Measurements from ENCODE around the gene C16orf87. TPM values are rescaled to one million over a fixed set of nuclear protein-coding genes. Genes with fewer than 3 reads are reported as not detected.

C16orf87 gene
- total RNA-seq, 1 donor from 2014 or later: 15.2 TPM

DNA sequence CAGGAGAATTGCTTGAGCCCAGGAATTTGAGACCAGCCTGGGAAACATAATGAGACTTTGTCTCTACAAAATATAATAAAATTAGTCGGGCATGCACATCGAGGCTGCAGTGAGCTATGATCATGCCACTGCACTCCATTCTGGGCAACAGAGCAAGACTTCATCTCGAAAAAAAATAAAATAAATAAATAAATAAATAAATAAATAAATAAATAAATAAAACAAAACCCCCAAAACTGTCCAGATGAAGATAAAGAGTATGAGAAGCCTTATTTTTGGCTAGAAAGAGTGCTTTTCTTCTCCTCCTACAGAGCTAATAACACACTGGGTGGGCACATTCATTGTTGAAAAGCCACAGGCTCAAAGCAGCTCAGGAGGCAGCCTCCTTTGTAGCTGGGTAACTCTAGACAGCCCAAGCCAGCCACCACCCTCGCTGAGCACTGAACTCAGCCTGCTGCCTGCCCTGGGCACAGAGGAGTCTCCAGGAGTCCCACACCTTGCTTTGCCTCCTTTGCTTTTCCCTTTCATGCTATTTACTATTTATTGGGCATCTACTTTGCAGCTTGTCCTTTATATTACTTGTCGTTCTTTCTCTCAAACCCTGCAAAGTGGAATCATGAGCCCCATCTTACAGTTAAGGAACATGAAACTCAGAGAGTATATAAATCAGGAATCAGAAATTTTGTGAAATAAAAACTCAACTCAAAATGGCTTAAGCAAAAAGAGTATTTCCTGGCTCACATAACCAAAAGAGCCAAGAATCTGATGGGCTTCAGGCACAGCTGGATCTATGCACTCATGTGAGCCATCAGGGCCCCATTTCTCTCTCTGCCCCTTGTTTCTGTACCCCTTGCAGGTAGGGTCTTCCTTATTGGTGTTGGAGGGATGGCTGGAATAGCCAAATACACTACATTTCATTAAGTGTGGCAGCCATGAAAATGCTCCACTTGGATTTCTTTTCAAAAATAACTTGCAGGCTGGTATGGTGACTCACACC is 18.1 kb upstream of the C16orf87 start:
- intact Hi-C loops (cut with micrococcal nuclease): no loop called here
- ATAC-seq (no peak), DNase-seq (no peak)

DNA sequence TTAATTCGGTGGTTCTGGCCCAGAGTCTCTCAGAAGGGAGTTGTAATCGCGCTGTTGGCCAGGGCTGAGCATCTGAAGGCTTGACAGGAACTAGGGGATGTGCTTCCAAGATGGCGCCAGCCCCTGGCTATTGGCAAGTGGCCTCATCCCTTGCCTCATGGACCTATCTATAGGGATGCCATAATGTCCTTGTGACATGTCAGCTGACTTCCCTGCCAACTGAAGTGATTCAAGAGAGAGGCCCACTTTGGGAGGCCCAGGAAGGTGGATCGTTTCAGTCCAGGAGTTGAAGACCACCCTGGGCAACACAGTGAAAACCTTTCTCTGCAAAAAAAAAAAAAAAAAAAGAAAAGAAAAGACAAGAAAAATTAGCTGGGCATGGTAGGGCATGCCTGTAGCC is 15.0 kb upstream of the C16orf87 start:
- DNase-seq (no peak), ATAC-seq (no peak)
- intact Hi-C loops (cut with micrococcal nuclease): no loop called here

DNA sequence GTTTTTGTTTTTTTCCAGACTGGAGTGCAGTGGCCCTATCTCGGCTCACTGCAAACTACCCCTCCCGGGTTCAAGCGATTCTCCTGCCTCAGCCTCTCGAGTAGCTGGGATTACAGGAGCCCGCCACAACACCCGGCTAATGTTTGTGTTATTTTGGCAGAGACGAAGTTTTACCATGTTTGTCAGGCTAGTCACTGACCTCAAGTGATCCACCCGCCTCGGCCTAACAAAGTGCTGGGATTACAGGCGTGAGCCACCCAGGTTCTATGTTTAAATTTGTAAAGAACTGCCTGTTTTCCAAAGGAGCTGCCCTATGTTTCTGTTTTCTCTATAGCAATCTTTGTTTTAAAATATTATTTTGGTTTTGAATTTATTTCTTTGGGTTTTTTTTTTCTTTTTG is 13.8 kb upstream of the C16orf87 start:
- DNase-seq (no peak), ATAC-seq (no peak)
- intact Hi-C loops (cut with micrococcal nuclease): no loop called here

DNA sequence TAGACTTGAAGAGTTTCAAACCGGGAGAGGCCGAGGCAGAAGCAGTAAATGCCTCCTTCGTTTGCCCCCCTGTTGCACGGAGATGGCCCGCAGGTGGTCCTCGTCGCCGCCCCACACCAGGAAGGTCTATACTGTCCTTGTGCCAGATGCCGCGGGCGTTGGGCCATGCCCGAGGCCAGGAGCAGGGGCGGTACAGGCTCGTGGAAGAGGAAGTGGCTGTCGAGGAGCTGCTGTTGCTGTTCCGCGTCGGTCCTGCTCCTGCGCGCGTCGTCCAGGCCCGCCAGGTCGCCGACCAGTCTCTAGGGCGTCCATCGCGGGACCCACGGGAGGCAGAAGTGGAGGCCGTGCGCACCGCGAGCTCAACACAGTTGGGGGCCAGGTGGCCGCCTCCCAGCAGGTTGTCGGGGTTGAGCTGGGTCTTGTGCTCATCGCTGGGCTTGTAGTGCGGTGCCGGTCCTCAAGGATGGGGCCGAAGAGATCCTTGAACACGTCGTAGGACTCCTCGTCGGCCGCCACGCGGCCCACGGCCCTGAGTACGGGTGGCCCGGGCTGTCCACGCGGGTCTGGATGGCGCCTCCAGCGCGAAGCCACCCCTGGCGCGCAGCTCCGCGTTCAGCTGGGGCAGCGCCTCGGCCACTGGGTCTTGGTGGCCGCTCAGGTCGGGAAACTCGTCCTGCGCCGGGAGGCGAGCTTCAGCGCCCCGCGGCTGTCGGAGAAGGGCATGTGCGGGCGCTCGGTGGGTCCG is 13.1 kb upstream of the C16orf87 start:
- ATAC-seq (peak; percentile 42), DNase-seq (peak; percentile 40)
- intact Hi-C loops (cut with micrococcal nuclease): no loop called here

DNA sequence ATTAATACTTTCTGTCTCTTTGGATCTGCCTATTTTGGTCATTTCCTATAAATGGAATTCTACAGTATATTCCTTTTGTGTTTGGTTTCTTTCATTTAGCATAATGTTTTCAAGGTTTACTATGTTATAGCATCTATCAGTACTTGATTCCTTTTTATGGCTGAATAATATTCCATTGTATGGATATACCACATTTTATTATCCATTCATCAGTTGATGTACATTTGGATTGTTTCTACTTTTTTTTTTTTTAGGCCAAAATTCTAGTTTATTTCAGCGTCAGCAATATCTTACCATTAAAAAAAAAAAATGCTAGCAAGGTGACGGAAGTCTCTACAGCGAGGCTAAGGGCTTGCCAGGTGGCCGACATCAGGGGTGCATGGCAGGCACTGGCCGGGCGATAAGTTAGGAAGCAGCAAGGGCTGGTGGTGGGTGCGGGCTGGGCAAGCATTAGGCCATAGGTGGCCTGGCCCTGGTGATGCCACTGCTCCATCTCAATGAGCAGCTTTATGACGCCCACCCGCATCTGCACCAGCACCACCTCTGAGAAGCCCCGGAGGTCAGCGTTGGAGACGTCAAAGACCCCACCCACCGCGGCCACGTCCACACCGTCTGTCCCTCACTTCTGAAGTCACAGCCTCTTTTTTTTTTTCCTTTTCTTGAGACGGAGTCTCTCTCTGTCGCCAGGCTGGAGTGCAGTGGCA is 11.4 kb upstream of the C16orf87 start:
- ATAC-seq: no peak
- DNase-seq: no peak
- intact Hi-C loops (cut with micrococcal nuclease): no loop called here

DNA sequence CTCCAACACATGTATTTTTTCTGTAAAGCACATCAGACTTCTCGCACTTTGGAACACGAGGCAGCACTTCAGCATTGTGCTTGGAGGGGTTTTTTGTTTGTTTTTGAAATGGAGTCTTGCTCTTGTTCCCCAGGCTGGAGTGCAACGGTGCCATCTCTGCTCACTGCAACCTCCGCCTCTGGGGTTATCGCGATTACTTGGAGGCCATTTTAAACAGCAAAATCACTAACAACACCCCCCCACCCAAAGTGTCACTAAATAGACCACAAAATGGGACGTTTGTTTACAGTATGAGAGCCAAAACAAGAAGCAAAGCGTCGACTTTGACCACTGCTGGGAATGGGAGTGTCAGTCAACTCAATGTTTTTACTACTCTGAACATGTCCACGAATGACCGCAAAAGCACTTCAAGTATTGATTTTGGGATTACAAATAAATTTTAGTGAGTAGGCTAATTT is 9.0 kb upstream of the C16orf87 start:
- DNase-seq: no peak
- no peak for ATAC-seq
- intact Hi-C loops (cut with micrococcal nuclease): no loop called here

DNA sequence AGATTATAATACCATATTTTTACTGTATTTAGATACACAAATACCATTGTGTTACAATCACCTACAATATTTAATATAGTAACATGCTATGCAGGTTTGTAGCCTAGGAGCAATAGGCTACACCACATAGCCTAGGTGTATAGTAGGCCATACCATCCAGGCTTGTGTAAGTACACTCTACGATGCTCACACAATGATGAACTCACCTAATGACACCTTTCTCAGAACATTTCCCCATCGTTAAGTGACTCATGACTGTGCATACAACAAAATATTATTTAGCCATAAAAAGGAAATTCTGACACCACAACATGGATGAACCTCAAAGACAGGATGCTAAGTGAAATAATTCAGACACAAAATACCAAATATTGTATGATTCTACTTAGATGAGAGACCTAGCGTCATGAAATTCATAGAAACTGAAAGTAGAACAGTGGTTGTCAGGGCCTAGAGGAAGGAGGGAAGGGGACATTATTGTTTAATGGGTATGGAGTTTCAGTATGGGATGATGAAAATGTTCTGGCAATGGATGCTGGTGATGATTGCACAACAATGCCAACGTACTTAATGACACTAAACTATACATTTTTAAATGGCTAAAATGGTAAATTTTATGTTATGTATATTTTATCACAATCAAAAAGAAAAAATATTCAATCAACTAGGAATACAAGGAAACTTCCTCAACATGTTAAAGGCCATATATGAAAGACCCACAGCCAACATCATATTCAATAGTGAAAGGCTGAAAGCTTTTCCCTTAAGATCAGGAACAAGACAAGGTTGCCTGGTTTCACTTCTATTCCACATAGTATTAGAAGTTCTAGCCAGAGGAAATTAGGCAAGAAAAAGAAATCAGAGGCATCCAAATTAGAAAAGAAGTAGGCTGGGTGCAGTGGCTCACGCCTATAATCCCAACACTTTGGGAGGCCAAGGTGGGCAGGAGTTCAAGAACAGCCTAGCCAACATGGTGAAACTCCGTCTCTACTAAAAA is 5.9 kb upstream of the C16orf87 start:
- ATAC-seq (no peak), DNase-seq (no peak)
- intact Hi-C loops (cut with micrococcal nuclease): no loop called here

DNA sequence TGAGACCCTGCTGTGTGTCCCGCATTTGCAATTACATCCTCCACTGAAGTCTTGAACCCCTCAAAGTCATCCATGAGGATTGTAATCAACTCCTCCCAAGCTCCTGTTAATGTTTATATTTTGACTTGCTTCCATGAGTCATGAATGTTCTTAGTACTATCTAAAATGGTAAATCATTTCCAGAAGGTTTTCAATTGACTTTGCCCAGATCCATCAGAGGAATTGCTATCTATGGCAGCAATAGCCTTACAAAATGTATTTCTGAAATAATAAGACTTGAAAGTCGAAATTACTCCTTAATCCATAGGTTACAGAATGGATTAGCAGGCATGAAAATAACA is 2.5 kb upstream of the C16orf87 start:
- DNase-seq: no peak
- ATAC-seq: no peak
- intact Hi-C loops (cut with micrococcal nuclease): no loop called here

DNA sequence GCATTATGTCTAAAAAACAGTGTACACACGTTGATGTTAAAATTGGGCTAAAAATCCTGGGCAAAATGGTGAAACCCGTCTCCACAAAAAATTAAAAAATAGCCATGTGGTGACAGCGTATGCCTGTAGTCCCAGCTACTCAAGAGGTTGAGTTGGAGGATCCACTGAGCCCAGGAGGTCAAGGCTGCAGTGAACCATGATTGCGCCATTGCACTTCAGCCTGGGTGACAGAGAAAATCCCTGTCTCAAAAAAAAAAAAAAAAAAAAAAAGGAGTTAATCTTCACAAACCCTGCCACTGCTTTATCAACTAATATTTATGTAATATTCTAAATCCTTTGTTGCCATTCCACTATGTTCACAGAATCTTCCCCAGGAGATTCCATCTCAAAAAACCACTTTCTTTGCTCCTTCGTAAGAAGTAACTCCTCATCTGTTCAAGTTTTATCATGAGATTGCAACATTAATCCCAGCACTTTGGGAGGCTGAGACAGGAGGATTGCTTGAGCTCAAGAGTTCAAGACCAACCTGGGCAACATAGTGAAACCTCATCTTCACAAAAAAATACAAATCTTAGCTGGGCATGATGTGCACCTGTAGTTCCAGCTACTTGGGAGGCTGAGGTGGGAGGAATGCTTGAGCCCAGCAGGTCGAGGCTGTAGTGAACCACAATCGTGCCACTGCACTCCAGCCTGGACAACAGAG is 1.9 kb upstream of the C16orf87 start:
- DNase-seq (no peak), ATAC-seq (no peak)
- intact Hi-C loops (cut with micrococcal nuclease): no loop called here

DNA sequence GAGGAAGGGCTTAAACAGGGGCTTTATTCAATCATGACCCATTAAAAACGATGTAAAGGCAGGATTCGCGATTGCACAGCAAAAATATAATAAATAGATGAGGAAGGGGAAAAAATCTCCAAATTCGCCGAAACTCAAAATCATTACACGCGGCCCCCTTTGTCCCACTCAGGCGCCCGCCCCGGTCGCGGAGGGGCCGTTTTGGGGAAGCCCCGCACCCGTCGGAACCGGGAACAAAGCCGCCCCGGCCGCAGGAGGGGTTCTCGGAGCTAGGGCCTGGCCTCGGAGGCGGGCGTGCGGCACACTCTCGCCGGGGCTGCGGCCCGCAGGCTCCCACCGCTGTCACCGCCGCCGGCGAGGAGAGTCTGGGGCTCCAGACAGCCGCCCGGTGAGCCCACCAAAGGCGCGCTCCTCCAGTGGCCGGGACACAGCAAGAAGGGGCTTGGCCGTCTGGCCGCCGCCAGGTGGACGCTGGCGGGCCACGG is 521 bp downstream of the C16orf87 start:
- DNase-seq: peak; percentile 64
- intact Hi-C loops (cut with micrococcal nuclease): no loop called here
- ATAC-seq: peak; percentile 64

DNA sequence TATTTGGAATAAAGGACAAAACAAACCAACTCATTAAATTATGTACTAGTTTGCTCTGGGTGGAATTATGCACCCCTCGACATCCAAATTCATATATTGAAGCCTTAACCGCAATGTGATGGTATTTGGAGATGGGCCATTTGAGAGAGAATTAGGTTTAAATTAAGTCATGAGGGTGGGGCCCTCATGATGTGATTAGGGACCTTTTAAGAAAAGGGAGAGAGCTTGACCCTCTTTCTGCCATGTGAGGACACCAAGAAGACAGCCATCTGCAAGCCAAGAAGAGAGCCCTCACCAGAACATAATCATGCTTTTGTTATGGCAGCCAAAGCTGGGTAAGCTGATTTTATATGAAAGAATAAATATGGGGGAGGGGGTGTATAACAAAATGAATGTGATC is 2.0 kb downstream of the C16orf87 start:
- intact Hi-C loops (cut with micrococcal nuclease): no loop called here
- DNase-seq: no peak
- no peak for ATAC-seq

DNA sequence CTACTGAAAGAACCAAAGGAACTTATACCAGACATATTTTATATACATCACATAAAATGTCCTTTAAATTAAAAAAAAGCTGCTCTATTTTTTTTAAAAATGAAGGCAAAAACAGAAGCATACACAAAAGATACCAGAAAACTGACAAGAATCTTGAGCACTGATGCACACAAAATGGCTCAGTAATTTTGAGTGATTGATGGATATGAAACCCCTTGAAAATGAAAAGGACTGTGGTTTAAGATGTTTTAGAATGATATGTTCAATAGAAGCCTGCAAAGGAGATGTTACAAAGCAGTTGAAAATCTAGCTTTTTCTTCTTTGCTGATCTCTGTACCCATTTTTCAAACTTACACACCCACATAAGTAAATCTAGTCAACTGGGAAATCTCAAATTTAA is 2.7 kb downstream of the C16orf87 start:
- intact Hi-C loops (cut with micrococcal nuclease): no loop called here
- DNase-seq: no peak
- ATAC-seq: no peak

DNA sequence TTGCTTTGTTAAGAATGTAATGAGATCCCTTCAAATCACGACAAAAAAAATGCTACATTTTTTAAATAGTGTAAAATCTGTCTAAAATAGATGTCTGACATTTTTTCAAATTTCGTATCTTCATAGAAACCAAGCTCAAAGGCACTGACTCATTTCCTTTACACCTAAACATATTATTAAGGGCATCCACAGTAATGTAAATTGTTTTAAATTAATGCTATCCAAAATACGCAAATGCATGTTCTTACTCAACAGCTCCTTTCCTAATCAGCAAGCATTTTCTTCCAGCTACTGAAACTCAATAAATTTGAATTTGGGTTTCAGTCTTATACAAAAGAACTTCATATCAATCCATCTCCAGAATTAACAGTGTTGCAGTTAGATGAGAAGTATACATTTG is 4.3 kb downstream of the C16orf87 start:
- ATAC-seq: no peak
- intact Hi-C loops (cut with micrococcal nuclease): no loop called here
- no peak for DNase-seq

DNA sequence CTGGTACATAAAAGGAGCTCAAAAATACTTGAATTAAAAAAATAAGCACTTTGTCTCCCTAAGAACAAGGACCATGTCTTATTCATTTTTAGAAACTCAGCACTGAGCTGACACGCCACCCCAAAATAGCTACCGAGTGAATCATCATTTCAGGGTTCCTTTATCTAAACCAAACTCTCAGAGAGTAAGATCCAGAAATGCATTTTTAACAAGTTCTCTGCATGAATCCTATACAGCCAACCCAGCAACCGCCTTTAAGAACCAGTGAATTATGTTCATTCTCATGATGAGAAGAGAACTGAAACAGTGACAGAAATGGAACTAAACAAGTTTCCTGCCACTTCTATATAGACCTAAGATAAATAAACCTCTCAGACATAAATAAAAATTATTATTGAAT is 8.7 kb downstream of the C16orf87 start:
- intact Hi-C loops (cut with micrococcal nuclease): no loop called here
- ATAC-seq: no peak

DNA sequence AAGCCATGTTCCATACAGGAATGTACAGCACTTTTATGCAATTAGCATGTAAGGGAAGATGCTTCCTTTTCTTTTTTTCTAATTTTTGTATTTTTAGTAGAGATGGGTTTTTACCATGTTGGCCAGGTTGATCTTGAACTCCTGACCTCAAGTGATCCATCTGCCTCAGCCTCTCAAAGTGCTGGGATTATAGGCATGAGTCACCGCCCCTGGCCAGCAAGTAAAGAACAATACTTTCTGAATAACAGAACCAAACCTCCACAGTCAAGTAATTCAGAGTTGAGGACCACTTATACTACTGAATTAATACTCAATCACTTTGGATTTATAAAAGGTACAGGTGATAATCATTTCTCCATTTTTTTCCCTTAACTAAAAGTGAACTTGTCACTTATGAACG is 13.0 kb downstream of the C16orf87 start:
- ATAC-seq (no peak), DNase-seq (no peak)
- intact Hi-C loops (cut with micrococcal nuclease): no loop called here

More for the DNA sequence above, 8.7 kb downstream of the C16orf87 start:
- no peak for DNase-seq

DNA sequence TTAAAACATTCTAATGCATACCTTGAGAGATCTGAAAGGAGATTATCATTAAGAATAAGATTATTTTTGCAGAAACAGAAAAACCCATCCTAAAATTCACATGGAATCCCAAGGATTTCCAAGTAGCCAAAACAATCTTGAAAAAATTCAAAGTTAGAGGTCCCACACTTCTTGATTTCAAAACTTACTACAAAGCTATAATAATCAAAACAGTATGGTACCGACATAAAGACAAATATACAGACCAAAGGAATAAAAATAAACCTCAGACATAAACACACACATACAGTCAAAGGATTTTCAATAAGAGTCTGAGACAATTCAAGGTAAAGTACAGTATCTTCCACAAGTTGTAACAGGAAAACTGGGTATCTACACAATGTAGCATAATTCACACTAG is 16.2 kb downstream of the C16orf87 start:
- intact Hi-C loops (cut with micrococcal nuclease): no loop called here
- ATAC-seq (no peak), DNase-seq (no peak)

DNA sequence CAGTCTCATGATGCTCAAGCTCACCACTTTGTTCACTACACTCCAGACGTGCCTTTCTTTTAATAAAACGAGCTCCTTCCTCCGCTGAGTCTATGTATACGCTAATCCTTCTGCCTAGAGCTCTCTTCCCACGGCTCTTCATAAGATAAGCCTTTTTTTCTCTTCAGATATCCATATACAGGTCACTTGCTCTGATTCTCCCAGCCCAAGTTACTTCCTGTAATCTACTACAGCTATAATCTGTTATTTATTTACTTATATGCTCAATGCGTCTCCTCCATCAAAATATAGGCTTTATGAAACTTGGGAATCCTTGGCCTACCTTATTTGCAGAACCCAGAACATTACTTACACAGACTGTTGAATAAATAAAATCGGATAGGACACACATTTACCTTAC is 17.4 kb downstream of the C16orf87 start:
- DNase-seq: no peak
- intact Hi-C loops (cut with micrococcal nuclease): no loop called here
- no peak for ATAC-seq
